HUES6 (cell line): ENCODE data around the gene PLCD3.

Experiments
- H3K27ac ChIP-seq: 2 replicates; pipeline ENCODE4 v1.7.0; 2013; ENCODE audit warnings: low read depth, mild to moderate bottlenecking, low read length, inconsistent platforms
- H3K27me3 ChIP-seq: 2 replicates; pipeline ENCODE4 v1.6.1; 2013; ENCODE audit warnings: low read length; ENCODE audit not compliant: control insufficient read depth, insufficient read depth
- H3K36me3 ChIP-seq: 2 replicates; pipeline ENCODE4 v1.6.1; 2013; ENCODE audit warnings: low read length; ENCODE audit not compliant: control insufficient read depth, insufficient read depth
- H3K4me1 ChIP-seq: 2 replicates; pipeline ENCODE4 v1.6.1; 2013; ENCODE audit warnings: low read length; ENCODE audit not compliant: control insufficient read depth, insufficient read depth
- H3K4me3 ChIP-seq: 2 replicates; pipeline ENCODE4 v1.5.1; 2013; ENCODE audit warnings: low read depth, low read length
- H3K9ac ChIP-seq: one replicate; pipeline ENCODE4 v1.6.1; 2013; ENCODE audit warnings: mild to moderate bottlenecking, low read length
- H3K9me3 ChIP-seq: 2 replicates; pipeline ENCODE4 v1.6.1; 2013; ENCODE audit warnings: low read depth, low read length; ENCODE audit not compliant: control insufficient read depth, insufficient read depth

Gene PLCD3

DNA sequence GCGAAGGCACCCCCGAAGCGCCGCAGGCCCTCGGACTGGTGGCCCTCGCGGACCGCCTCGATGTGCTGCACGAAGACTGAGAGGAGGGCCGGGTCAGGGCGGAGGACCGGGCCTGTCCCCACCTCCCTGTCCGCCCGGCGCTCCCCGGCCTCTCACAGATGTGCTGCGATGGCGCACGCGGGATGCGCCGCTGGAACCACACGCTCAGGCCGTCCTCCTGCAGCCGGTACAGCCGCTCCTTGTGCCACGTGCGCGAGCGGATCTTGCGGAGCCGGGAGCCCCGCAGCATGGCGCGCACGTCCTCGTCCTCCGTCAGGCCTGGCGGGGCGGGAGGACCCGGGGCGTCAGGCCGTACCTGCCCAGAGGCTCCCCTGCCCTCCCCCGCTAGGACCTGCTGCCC, 11.3 kb downstream of the PLCD3 start:
- H3K27ac ChIP-seq = no peak overlapping the region
- no peaks in the 10 kb centered on the region for H3K27me3 ChIP-seq
- H3K36me3 ChIP-seq = peaks cover 15% of the 10 kb centered on the region; the same call in 1 of the 2 replicates
- no peak overlapping the region for H3K9ac ChIP-seq
- no peaks in the 10 kb centered on the region for H3K9me3 ChIP-seq
- peaks cover 16% of the 10 kb centered on the region for H3K4me1 ChIP-seq
- no peak overlapping the region for H3K4me3 ChIP-seq

DNA sequence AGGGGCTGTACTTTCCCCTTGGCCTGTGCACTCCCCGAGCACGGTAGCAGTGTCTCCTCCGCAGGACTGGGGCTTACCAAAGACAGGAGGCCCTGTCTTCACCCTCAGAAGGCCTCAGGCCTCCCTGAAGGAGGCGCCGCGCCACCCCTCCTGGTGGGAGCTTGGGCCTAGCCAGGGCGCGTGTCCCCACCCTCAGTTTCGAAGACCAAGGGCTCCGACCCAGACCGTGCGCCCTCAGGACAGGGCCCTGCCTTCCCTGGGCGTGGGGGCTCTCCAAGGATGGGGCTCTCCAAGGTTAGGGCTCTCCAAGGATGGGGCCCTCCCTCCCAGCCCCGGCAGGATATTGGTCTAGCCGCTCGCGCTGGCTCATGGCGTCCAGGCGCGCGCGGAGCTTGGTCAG, 11.8 kb downstream of the PLCD3 start:
- H3K27ac ChIP-seq = no peak overlapping the region

DNA sequence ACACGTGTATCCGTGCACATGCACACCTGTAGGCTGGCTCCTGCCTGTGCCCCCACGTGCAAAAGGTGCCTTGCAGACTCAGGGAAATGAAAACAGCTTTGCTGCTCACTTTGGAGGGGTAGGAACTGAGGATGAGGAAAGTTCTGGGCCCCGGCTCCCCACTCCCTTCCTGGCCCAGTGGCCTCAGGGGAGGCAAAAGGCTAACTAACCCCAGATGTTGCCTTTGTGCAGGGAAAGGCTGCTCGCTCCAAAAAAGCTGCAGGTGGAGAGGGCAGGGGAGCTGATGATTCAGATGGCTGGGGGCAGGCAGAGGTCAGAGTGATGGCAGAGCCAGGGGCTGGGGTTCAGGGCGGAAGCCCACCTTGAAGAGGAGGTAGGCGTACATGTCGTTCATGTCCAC, 12.4 kb downstream of the PLCD3 start:
- no peak overlapping the region for H3K4me3 ChIP-seq

More for the DNA sequence above, 11.8 kb downstream of the PLCD3 start:
- H3K9ac ChIP-seq = no peak overlapping the region
- H3K36me3 ChIP-seq = peaks cover 15% of the 10 kb centered on the region; the same call in 1 of the 2 replicates
- H3K27me3 ChIP-seq = no peaks in the 10 kb centered on the region
- H3K9me3 ChIP-seq = no peaks in the 10 kb centered on the region
- H3K4me1 ChIP-seq = peaks cover 17% of the 10 kb centered on the region
- no peak overlapping the region for H3K4me3 ChIP-seq

DNA sequence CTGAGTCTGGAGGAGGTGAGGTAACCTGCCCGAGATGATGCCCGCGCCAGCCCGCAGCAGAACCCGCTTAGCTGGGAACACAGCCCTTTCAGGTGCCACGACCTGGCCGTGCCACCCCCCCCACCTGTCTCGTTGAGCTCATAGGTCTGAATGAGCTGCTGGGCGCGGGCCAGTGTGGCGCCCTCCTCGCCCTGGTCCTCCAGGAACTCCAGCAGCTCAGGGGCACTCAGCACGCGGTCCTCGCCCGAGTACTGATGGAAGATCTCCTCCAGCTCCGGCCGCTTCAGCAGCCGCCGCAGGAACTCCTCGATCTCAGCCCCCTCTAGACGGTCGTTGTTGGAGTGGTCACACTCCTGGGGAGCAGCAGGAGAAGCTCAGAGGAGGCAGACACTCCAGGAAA, 13.6 kb downstream of the PLCD3 start:
- Histone ChIP-seq H3K9ac (no peak overlapping the region), H3K4me1 (peaks cover 7% of the 10 kb centered on the region; the same call in 1 of the 2 replicates), H3K27me3 (no peaks in the 10 kb centered on the region), H3K36me3 (peaks cover 17% of the 10 kb centered on the region; the same call in 1 of the 2 replicates), H3K27ac (no peak overlapping the region), H3K9me3 (no peaks in the 10 kb centered on the region), H3K4me3 (no peak overlapping the region)

More for the DNA sequence above, 12.4 kb downstream of the PLCD3 start:
- H3K36me3 ChIP-seq = peaks cover 15% of the 10 kb centered on the region; the same call in 1 of the 2 replicates
- no peaks in the 10 kb centered on the region for H3K9me3 ChIP-seq
- H3K27me3 ChIP-seq = no peaks in the 10 kb centered on the region
- H3K27ac ChIP-seq = no peak overlapping the region
- H3K4me1 ChIP-seq = peaks cover 17% of the 10 kb centered on the region
- no peak overlapping the region for H3K9ac ChIP-seq

DNA sequence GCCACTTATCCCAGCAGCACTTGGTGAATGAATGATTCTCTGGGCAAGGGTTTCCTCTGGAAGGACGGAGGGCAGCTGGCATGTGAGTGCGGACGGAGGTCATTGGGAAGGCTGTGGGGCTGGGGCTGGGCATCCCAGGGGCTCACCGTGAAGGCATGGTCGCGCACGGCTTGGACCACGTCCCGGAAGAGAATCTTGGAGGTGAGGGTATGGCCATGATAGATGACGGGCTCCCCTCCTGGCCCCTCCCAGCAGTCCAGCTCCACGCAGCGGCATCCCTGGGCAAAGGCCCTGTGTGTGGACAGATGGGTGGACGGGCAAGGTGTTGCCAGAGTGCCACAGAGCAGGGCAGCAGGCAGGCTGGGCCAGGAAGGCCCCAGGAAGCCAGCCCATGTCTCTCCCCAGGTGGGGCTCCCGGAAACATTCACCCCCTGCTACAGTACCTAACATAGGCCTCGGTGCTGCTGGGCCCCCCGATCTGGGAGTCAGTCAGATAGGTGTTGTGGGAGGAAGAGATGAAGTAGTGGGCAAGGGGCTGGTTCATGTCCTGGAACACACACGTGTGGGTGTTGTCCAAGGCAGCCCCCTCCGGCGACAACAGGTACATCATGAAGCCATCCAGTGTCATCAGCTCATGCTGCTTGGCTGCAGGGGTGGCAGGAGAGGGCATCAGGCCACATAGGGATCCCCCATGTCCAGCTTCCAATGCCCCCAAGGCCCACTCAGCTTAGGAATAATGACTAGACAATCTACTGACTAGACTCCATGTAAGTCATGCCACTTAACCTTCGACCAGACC, 14.3 kb downstream of the PLCD3 start:
- H3K27ac ChIP-seq = no peak overlapping the region
- H3K4me1 ChIP-seq = peaks cover 7% of the 10 kb centered on the region; the same call in 1 of the 2 replicates
- H3K27me3 ChIP-seq = no peaks in the 10 kb centered on the region
- H3K9me3 ChIP-seq = no peaks in the 10 kb centered on the region
- H3K4me3 ChIP-seq = no peak overlapping the region
- peaks cover 21% of the 10 kb centered on the region; the same call in 1 of the 2 replicates for H3K36me3 ChIP-seq
- H3K9ac ChIP-seq = no peak overlapping the region

DNA sequence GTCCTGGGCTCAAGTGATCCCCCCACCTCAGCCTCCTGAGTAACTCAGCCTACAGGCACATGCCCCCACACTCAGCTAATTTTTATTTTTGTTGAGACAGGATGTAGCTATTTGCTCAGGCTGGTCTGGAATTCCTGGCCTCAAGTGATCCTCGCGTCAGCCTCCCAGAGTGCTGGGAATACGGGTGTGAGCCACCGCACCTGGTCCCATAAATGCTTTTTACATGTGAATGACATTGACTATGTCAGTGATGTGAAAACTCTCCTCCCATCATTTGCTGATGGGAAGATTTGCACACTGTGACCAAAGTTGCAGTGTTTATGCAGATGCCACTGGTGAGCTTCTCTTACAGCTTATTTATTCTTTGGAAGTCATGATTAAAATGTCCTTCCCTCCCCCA, 15.0 kb downstream of the PLCD3 start:
- H3K9me3 ChIP-seq = no peaks in the 10 kb centered on the region
- no peak overlapping the region for H3K4me3 ChIP-seq
- H3K27me3 ChIP-seq = no peaks in the 10 kb centered on the region
- H3K9ac ChIP-seq = no peak overlapping the region
- H3K36me3 ChIP-seq = peaks cover 27% of the 10 kb centered on the region
- peaks cover 7% of the 10 kb centered on the region; the same call in 1 of the 2 replicates for H3K4me1 ChIP-seq
- H3K27ac ChIP-seq = no peak overlapping the region

DNA sequence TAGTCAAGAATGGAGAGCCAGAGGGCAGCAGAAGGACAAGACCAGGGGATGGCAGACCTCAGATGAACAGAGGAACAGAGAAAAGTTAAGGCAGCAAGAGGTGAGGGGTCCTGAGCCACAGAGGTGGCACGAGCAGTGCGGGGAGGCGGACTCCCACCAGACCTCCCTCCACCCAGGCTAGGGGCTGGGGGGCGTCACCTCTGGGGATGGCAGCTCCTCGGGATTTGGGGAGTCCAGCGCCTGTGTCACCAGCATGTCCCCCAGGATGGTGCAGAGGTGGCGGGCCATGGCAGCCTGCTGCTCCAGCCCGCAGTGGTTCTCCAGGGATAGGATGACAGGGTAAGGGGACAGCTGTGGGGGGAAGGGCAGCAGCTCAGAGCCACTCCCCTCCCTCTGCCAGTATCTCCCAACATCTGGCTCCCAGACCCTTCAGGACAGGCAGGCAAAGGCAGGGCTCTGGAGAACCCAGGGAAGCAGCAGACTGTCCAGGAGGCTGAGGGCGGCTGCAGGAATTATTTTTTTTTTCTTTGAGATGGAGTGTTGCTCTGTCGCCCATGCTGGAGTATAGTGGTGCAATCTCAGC, 15.8 kb downstream of the PLCD3 start:
- Histone ChIP-seq H3K9me3 (no peaks in the 10 kb centered on the region), H3K27ac (no peak overlapping the region), H3K27me3 (no peaks in the 10 kb centered on the region), H3K4me3 (no peak overlapping the region), H3K4me1 (peaks cover 7% of the 10 kb centered on the region; the same call in 1 of the 2 replicates), H3K36me3 (peaks cover 27% of the 10 kb centered on the region), H3K9ac (no peak overlapping the region)

DNA sequence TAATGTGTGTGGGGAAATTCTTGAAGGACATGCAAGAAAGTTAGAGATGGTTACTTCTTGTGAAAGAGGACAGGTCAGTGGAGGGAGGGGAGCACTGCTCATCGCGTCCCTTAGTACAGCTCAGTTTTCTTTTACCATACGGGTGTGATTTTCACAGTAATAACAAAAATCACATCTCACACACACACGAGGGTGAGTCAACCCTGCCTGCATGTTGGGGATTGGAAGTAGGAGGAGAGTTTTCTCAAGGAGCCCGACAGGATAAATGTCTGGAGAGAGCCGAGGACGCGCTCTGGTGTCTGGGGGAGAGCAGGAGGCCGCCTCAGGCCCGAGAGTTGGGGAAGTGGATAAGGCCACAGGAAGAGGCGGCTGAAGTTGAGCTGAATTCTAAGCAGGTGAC, 16.4 kb downstream of the PLCD3 start:
- Histone ChIP-seq H3K9ac (no peak overlapping the region), H3K4me3 (no peak overlapping the region), H3K9me3 (no peaks in the 10 kb centered on the region), H3K36me3 (peaks cover 30% of the 10 kb centered on the region), H3K4me1 (peaks cover 7% of the 10 kb centered on the region; the same call in 1 of the 2 replicates), H3K27ac (no peak overlapping the region), H3K27me3 (no peaks in the 10 kb centered on the region)

DNA sequence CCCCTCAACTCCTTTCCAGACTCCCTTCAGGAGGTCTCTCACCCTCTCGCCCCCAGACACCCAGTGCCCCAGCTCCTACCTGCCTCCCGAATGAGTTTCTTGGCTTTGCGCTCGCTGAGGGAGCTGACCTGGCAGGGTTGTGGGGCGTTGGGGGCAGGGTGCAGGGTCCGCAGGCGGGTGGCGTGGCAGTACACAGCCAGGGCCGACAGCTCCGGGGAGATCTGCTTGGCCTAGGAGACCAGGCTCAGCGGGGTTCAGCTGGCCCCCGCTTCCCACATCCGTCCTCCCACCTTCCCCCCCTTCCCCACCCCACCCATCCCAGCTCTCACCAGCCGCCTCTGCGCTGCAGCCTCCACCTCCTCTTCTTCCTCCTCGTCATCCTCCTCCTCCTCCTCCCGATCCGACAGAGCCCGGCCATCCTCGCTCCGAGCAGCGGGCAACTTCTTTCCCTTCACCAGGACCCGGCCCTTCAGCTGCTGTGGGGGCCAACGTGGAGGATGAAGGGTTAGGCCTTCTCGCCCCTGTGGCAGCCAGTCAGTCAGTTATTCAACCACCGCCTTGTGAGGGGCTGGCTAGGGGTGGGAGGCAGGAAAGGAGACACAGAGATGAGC, 17.2 kb downstream of the PLCD3 start:
- Histone ChIP-seq H3K4me1 (peaks cover 7% of the 10 kb centered on the region; the same call in 1 of the 2 replicates), H3K27ac (peak overlapping the region; percentile 54; the same call in 1 of the 2 replicates), H3K4me3 (no peak overlapping the region), H3K27me3 (no peaks in the 10 kb centered on the region), H3K9ac (no peak overlapping the region), H3K9me3 (no peaks in the 10 kb centered on the region), H3K36me3 (peaks cover 29% of the 10 kb centered on the region)

DNA sequence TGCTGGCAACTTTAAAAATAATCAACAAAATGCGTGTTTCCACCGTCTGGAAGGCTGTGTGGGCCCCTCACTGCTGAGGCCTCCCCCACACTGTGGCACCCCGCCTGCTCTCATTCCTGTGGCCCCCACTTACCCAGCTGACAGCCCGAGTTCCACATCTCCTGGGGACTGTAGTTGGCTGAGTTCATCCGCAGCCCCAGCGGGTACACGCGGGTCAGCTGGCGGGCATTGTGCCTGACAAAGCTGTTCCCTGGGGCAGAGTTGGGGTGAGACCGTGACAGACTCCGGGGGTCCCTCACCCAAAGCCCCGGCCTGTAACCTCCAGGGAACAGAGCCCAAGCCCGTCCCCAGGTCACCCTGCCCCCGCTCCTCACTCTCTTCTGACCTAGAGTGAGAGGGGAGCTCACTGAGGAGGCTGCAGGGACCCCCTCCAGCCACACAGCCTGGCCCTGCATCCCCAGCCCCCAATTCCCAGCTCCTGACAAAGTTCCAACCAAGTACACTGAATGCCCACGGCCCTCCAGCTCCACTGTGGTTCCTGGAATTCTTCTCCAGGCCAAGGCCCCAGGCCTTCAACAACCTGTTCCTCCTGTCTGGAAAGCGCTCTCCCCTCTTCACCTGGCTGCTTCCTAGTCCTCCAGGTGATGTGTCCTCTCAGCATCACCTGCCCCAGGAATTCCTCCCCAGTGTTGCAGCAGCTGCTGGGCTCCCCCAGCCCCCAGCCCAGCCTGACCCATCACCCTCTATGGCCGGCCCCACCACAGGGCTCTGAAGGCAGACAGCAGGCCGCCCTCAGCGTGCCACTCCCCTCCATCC, 18.0 kb downstream of the PLCD3 start:
- Histone ChIP-seq H3K4me1 (peaks cover 7% of the 10 kb centered on the region; the same call in 1 of the 2 replicates), H3K27me3 (no peaks in the 10 kb centered on the region), H3K9me3 (no peaks in the 10 kb centered on the region), H3K27ac (peak overlapping the region; percentile 54; the same call in 1 of the 2 replicates), H3K36me3 (peaks cover 23% of the 10 kb centered on the region), H3K9ac (no peak overlapping the region), H3K4me3 (no peak overlapping the region)
